GM23338 (cell line): Measurements from ENCODE around the gene CTRB1. TPM values are rescaled to one million over a fixed set of nuclear protein-coding genes. Genes with fewer than 3 reads are reported as not detected.

Source experiments
- ATAC-seq: fragments of 200-7000 bp; cut with Tn5 transposase; 3 replicates; pipeline ENCODE4 v1.9.1; 2020
- DNase-seq: peaks from one replicate; pipeline ENCODE4 v3.0.0-alpha.2; 2015; ENCODE audit warnings: low spot score
- H2AFZ ChIP-seq: fragments of 200-600 bp; sonication (generic); 2 replicates; pipeline ENCODE4 v1.8.0; 2016; ENCODE audit warnings: antibody characterized with exemption, mild to moderate bottlenecking, moderate library complexity
- H3F3A ChIP-seq: fragments of 200-600 bp; sonication (generic); replicated peaks from 2 replicates; pipeline ENCODE4 v1.8.0; 2017; ENCODE audit warnings: antibody characterized with exemption, mixed run types, low read depth
- H3K27ac ChIP-seq: fragments of 200-600 bp; sonication (generic); 2 replicates; pipeline ENCODE4 v1.6.1; 2016; ENCODE audit warnings: low read depth
- H3K27me3 ChIP-seq: fragments of 200-600 bp; sonication (generic); 2 replicates; pipeline ENCODE4 v1.8.0; 2016; ENCODE audit warnings: mild to moderate bottlenecking, mixed run types, moderate library complexity; ENCODE audit not compliant: insufficient read depth
- H3K36me3 ChIP-seq: fragments of 200-600 bp; sonication (generic); 2 replicates; pipeline ENCODE4 v1.8.0; 2016; ENCODE audit warnings: mild to moderate bottlenecking; ENCODE audit not compliant: insufficient read depth
- H3K4me1 ChIP-seq: fragments of 200-600 bp; sonication (generic); 2 replicates; pipeline ENCODE4 v1.8.0; 2016; ENCODE audit warnings: mild to moderate bottlenecking, moderate library complexity; ENCODE audit not compliant: insufficient read depth
- H3K4me2 ChIP-seq: fragments of 200-600 bp; sonication (generic); 2 replicates; pipeline ENCODE4 v1.7.1; 2017; ENCODE audit warnings: mixed run types
- H3K4me3 ChIP-seq: fragments of 200-600 bp; sonication (generic); 2 replicates; pipeline ENCODE4 v1.6.1; 2016; ENCODE audit warnings: mixed run types
- H3K79me2 ChIP-seq: fragments of 200-600 bp; sonication (generic); replicated peaks from 2 replicates; pipeline ENCODE4 v1.8.0; 2017; ENCODE audit warnings: mild to moderate bottlenecking; ENCODE audit not compliant: insufficient read depth
- H3K9me2 ChIP-seq: fragments of 200-600 bp; sonication (generic); 2 replicates; pipeline ENCODE4 v1.8.0; 2017; ENCODE audit not compliant: insufficient read depth
- H4K20me1 ChIP-seq: fragments of 200-600 bp; sonication (generic); replicated peaks from 2 replicates; pipeline ENCODE4 v1.8.0; 2017; ENCODE audit warnings: mild to moderate bottlenecking; ENCODE audit not compliant: insufficient read depth
- H3K27ac Mint-ChIP-seq: 2 replicates; pipeline ENCODE4 v1.8.0; 2020; ENCODE audit warnings: inconsistent platforms, mild to moderate bottlenecking, moderate library complexity, mixed read lengths
- H3K27me3 Mint-ChIP-seq: 3 replicates; pipeline ENCODE4 v1.8.0; 2022; ENCODE audit warnings: low read depth, mild to moderate bottlenecking, moderate library complexity, mixed read lengths, inconsistent platforms; ENCODE audit not compliant: insufficient read depth, poor library complexity
- H3K36me3 Mint-ChIP-seq: 3 replicates; pipeline ENCODE4 v1.8.0; 2021; ENCODE audit warnings: low read depth, mild to moderate bottlenecking, inconsistent platforms, moderate library complexity, mixed read lengths
- H3K4me1 Mint-ChIP-seq: 3 replicates; pipeline ENCODE4 v1.8.0; 2020; ENCODE audit warnings: mild to moderate bottlenecking, inconsistent platforms, mixed read lengths
- H3K4me3 Mint-ChIP-seq: 3 replicates; pipeline ENCODE4 v1.8.0; 2021; ENCODE audit warnings: moderate library complexity, mild to moderate bottlenecking, inconsistent platforms, mixed read lengths
- H3K9me3 Mint-ChIP-seq: 3 replicates; pipeline ENCODE4 v1.8.0; 2020; ENCODE audit warnings: moderate library complexity, mild to moderate bottlenecking, inconsistent platforms, mixed read lengths
- CREB1 ChIP-seq: fragments of 250-450 bp; sonication (Bioruptor Pico); IDR thresholded peaks from 2 replicates; pipeline ENCODE4 v1.5.0; 2020; ENCODE audit warnings: low read depth, mild to moderate bottlenecking, moderate library complexity
- CTCF ChIP-seq, 2 experiments: fragments of 200-600 bp in 1 of 2; sonication (generic) in 1 of 2; conservative IDR thresholded peaks; 2 replicates each; pipeline versions ENCODE4 v1.5.1 to v1.6.1; 2016 to 2017; ENCODE audit warnings: antibody characterized with exemption in 2 of 2, low read depth in 2 of 2, mild to moderate bottlenecking in 2 of 2, moderate library complexity in 1 of 2
- ETS1 ChIP-seq: IDR thresholded peaks from 2 replicates; pipeline ENCODE4 v1.6.1; 2016; ENCODE audit warnings: antibody characterized with exemption
- EZH2 ChIP-seq: fragments of 200-600 bp; sonication (generic); IDR thresholded peaks from one replicate; pipeline ENCODE4 v1.8.0; 2017; ENCODE audit warnings: antibody characterized with exemption, mild to moderate bottlenecking, low read depth; ENCODE audit not compliant: unreplicated experiment
- EZH2phosphoT487 ChIP-seq: fragments of 200-600 bp; sonication (generic); IDR thresholded peaks from one replicate; pipeline ENCODE4 v1.8.1; 2018; ENCODE audit warnings: antibody characterized with exemption; ENCODE audit not compliant: unreplicated experiment
- JUNB ChIP-seq: IDR thresholded peaks from one replicate; pipeline ENCODE4 v1.6.1; 2016; ENCODE audit warnings: antibody characterized with exemption; ENCODE audit not compliant: unreplicated experiment
- NANOG ChIP-seq: IDR thresholded peaks from 2 replicates; pipeline ENCODE4 v1.6.1; 2016; ENCODE audit warnings: antibody characterized with exemption, borderline replicate concordance
- POLR2AphosphoS5 ChIP-seq: IDR thresholded peaks from 2 replicates; pipeline ENCODE4 v1.6.1; 2016; ENCODE audit warnings: antibody characterized with exemption, low read depth
- REST ChIP-seq: IDR thresholded peaks from one replicate; pipeline ENCODE4 v1.6.1; 2018; ENCODE audit warnings: antibody characterized with exemption; ENCODE audit not compliant: unreplicated experiment
- STAT1 ChIP-seq: IDR thresholded peaks from one replicate; pipeline ENCODE4 v1.6.1; 2016; ENCODE audit warnings: antibody characterized with exemption; ENCODE audit not compliant: unreplicated experiment
- ZNF114 ChIP-seq: fragments of 250-450 bp; sonication (Bioruptor Pico); IDR thresholded peaks from 2 replicates; pipeline ENCODE4 v1.5.0; 2020; ENCODE audit warnings: mild to moderate bottlenecking, moderate library complexity
- ZNF331 ChIP-seq: fragments of 250-450 bp; sonication (Bioruptor Pico); IDR thresholded peaks from 2 replicates; pipeline ENCODE4 v1.5.0; 2020; ENCODE audit warnings: low read depth, mild to moderate bottlenecking, moderate library complexity
- ZNF462 ChIP-seq: fragments of 250-450 bp; sonication (Bioruptor Pico); IDR thresholded peaks from 2 replicates; pipeline ENCODE4 v1.5.0; 2020; ENCODE audit warnings: mild to moderate bottlenecking, moderate library complexity
- polyA plus RNA-seq: library from polyadenylated mRNA; unstranded; fragments of >200 nt; fragmentation: Nextera tagmentation; extraction: Ambion mirVana; gene quantifications from 2 replicates; pipeline ENCODE4 v1.2.1, GENCODE V29; 2016
- total RNA-seq: library from RNA; depleted of rRNA; stranded (reverse); fragments of >200 nt; shearing (Covaris generic); gene quantifications from 2 replicates; pipeline ENCODE4 v1.2.3, GENCODE V29; 2014

The CTRB1 gene
- total and polyA plus RNA-seq, 2 experiments from 2014 or later = not detected

- TF ChIP-seq ZNF331 (no peak), ETS1 (no peak), ZNF462 (CRISPR knock-in tag) (no peak), ZNF114 (CRISPR knock-in tag) (no peak), NANOG (no peak), EZH2phosphoT487 (no peak), POLR2AphosphoS5 (no peak), JUNB (no peak), CTCF (conservative IDR thresholded peaks at IDR 0.05; ENCODE audit: low read depth in 2 of 2) (no peak), REST (no peak), CREB1 (CRISPR knock-in tag) (no peak), EZH2 (no peak), STAT1 (no peak)
- ATAC-seq = no peak
- Histone ChIP-seq H3K4me2 (no peak overlapping the region), H3K79me2 (peaks cover 48% of the 10 kb centered on the region), H3K36me3 (peaks cover 18% of the 10 kb centered on the region; the same call in 1 of the 2 replicates), H3K27me3 (no peaks in the 10 kb centered on the region), H3K4me3 (no peak overlapping the region), H4K20me1 (peaks cover 5% of the 10 kb centered on the region), H3K9me2 (no peaks in the 10 kb centered on the region), H3K4me1 (no peaks in the 10 kb centered on the region; the same call in 1 of the 2 replicates), H3F3A (peaks cover 20% of the 10 kb centered on the region), H3K27ac (0 out of 2 replicates have a peak overlapping the region, but pooled peaks have one; percentile 55), H2AFZ (no peak overlapping the region)
- Mint-ChIP-seq H3K27me3 (peaks cover 26% of the 10 kb centered on the region), H3K4me3 (no peak overlapping the region), H3K27ac (no peak overlapping the region; the same call in 1 of the 2 replicates), H3K36me3 (peaks cover 64% of the 10 kb centered on the region), H3K4me1 (peaks cover 21% of the 10 kb centered on the region), H3K9me3 (no peaks in the 10 kb centered on the region)
- DNase-seq = no peak
These were observed 18.1 kb downstream of the CTRB1 start for GRCh38 chr16:75236736-75237397.
